VCaP (cell line): Measurements from ENCODE around the gene RAD51B.

Source experiments
- H3K27ac ChIP-seq: fragments of 450-650 bp; 2 replicates; pipeline ENCODE4 v1.5.1; 2017
- TF ChIP-seq, protein P1 (sequence below): fragments of 450-650 bp; conservative IDR thresholded peaks from 2 replicates; pipeline ENCODE4 v1.5.1; 2017; ENCODE audit warnings: mild to moderate bottlenecking, moderate library complexity

The RAD51B gene

DNA sequence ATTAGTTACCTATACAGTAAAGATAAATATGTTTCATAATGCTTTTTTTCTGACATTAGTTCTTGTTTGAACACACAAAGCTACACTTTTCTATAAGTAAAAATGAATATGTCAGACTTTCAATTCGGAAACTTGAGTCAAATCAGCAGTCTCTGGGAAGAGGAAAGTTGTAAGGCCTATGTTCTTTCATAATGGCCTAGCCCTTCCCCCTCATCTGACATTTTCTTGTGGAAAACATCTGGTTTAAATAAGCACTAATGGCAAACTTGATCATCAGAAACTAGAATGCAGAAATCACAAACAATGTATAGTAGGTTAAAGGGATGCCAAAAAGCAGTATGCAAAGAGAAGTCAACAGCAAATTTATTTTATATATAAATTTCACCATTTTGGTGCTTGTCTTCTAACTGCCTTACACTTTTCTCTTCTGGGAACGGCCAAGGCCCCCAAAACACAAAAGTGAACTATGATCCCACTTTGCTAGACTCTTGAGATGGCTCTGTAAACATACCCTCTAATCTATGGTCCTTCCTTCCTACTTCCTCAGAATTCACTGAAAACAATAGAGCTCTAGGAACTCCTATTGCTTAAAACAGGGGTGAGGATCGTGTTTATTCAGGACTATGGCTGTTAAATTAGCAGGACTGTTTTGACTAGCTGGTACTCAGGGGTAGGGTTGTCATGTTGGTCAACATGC, 444.1 kb downstream of the RAD51B start:
- TF ChIP-seq, protein P1, sequence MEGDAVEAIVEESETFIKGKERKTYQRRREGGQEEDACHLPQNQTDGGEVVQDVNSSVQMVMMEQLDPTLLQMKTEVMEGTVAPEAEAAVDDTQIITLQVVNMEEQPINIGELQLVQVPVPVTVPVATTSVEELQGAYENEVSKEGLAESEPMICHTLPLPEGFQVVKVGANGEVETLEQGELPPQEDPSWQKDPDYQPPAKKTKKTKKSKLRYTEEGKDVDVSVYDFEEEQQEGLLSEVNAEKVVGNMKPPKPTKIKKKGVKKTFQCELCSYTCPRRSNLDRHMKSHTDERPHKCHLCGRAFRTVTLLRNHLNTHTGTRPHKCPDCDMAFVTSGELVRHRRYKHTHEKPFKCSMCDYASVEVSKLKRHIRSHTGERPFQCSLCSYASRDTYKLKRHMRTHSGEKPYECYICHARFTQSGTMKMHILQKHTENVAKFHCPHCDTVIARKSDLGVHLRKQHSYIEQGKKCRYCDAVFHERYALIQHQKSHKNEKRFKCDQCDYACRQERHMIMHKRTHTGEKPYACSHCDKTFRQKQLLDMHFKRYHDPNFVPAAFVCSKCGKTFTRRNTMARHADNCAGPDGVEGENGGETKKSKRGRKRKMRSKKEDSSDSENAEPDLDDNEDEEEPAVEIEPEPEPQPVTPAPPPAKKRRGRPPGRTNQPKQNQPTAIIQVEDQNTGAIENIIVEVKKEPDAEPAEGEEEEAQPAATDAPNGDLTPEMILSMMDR = no peak
- H3K27ac ChIP-seq = no peak overlapping the region

DNA sequence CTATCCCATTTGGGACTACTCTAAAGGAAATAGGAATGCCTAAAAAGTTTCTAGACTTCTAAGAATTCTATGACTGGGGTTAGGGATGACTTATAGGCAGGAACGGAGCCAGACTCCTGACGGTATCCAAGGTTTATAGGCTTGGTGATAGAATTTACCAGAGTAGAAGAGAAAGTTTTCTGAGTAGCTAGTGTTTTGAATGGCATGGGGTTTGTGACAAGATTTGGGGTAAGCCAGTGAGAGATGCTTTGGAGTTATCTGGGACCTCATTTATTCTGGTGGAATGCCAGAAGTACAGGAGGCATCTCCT, 444.6 kb downstream of the RAD51B start:
- TF ChIP-seq, protein P1 = no peak
- H3K27ac ChIP-seq = no peak overlapping the region

DNA sequence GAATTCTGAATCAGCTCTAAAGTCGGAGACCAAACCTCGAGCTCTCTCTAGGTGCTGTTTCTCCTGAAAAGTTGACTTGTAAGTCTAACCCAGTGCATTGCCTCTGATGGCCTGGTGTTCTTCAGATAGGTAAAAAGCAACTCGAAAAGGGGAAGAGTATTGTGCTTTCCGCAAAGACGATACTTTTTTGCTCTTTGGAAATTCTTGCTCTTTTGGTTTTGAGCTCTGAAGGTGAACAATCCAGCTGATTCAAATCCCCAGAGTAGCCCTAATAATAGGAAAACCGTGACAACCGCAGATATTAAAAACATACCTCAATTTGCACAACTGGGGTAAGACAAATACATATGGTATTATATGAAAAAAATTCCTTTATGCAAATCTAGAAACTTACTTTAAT, 447.4 kb downstream of the RAD51B start:
- TF ChIP-seq, protein P1 = no peak

DNA sequence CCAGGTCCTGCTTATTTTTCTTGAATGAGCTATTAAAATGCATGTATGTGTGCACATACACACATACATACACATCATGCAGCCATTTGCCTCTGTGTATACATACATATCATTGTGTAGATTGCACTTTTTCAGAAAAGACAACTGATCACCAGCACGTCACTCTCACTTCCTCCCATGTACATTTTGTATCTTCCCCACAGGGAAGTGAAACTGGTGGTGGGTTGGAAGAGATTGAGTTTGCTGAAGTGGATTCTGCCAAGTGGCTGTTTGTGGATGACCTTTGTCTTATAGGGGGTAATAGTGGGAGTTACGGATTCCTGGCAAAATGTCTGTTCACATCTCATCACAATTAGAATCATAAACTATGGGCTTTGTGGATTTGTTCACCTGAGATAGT, 448.6 kb downstream of the RAD51B start:
- TF ChIP-seq, protein P1 = no peak
- H3K27ac ChIP-seq = peak overlapping the region; percentile 38

More for the DNA sequence above, 447.4 kb downstream of the RAD51B start:
- peak overlapping the region; percentile 38; the same call in 1 of the 2 replicates for H3K27ac ChIP-seq

DNA sequence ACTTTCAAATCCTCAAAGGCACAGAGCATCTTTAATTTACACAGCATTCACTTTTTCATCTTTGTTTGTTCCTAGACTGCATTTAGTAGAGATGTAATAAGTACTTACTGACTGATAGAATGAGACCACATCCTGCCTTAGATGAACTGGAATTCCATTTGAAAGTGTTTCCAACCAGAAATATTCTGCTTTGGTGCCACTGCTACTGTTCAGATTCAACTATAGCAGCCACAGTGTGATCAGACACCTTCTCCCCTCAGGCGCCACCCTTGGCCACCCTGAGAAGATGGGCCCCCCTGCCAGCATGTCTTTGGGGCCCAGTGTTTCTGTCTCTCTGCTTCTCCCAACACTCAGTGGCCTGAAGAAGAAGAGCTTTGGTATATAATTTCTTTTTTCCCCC, 449.1 kb downstream of the RAD51B start:
- TF ChIP-seq, protein P1 = no peak
- H3K27ac ChIP-seq = peak overlapping the region; percentile 38; the same call in 1 of the 2 replicates

DNA sequence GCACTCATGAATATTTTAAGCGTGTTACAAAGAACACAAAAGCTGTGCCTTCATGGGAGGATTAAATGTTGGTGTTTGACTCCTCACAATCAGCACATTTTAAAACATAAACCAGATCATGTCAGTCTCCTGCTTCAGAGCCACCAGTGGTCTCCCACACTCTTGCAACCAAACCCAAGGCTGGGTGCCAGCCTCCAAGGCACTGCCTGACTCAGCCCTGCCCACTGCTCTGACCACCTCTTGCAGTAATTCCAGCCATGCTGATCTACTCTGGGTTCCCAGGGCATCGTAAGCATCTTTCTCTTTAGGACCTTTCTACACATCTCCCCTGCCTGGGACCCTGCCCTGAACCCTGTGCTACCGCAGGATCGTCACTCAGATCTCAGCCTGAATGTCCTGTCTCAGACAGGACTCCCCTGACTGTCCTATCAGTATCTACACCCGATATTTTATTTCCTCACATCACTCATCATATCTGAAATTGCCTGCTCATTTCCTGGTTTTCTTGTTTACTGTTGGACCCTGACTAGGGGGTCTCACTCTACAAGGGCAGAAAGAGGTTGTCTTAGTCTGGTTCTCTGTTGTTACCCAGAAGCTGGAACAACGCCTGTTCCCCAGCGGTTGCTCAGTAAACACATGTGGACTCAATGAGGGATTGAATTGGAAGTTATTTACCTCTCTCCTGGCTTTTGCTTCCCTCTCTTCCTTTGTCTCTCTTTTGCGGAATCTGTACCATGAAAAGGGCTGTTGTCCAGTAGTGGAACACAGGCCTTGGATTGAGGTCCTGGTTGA, 449.8 kb downstream of the RAD51B start:
- H3K27ac ChIP-seq = peak overlapping the region; percentile 38; the same call in 1 of the 2 replicates

DNA sequence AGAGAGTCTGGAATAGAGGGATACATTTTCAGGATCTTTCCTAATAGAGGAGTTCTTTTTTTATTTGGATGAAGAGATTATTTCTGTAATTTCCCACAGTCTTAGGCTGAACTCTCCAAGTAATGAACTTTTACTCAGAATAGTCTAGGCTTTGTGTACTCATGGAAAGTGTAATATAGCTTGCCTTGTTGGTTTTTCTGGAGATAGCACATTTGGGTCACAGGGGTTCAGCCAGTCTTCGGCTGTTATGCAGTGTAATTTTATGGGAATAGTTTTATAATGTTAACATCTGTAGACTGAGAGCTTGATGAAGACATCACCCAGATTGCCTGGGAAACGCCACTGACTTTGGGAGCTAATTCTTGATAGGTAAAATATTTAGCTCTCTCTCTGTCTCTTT, 450.8 kb downstream of the RAD51B start:
- TF ChIP-seq, protein P1 = no peak
- no peak overlapping the region for H3K27ac ChIP-seq

More for the DNA sequence above, 449.8 kb downstream of the RAD51B start:
- TF ChIP-seq, protein P1 = no peak
